NCI-H1436 (cell line): Measurements from ENCODE around the gene SSR1.

ENCODE experiments used
- DNase-seq: peaks from one replicate; lab custom pipeline; 2025; lab: John Stamatoyannopoulos, UW

SSR1 gene

GRCh38 chr6:7258231-7258763 lies 54.7 kb downstream of the SSR1 start:
- DNase-seq, result no peak

DNA sequence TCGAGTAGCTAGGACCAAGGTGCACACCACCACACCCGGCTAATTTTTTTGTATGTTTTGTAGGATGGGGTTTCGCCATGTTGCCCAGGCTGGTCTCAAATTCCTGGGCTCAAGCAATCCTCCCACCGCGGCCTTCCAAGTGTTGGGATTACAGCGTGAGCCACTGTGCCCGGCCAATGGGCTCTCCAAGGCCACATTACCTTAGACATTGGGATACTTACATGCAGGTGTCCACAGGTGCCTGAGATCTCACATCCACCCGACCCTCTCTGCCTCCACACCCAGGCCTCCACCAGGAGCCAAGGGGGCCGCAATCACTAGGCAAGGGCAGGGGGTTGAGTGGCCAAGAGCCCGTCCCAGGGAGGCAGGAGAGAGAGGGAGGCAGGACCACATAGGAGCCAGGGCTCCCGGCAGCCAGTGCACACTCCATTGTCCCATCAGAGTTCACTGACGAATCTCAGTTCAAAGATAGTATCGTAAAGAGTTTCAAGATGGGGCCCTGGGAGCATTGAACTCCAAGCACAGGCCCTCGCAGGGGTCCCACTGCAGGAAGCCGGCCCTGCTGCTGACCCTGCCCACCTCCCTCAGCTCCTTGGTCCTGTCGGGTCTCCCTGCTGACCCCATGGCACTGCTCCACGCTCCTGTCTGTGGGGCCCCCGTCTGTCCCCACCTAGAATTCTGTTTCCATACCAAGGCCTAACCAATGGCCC lies 55.3 kb downstream of the SSR1 start:
- DNase-seq, result no peak

DNA sequence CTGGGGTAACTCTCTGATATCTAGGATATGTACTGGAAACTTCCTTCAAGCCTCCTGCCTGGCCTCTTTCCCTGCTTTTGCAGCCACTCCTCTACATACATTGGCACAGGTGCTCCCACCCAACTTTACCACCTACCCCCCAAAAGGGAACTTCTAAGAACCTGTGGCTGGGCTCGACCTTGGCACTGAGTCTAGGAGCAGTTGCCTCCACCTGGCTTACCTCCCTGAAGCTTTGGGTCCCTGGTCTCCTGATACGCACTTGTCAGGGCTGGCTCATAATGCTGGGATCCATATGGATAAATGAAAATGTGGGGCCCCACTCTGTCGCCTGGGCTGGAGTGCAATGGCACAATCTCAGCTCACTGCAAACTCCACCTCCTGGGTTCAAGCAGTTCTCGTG lies 56.2 kb downstream of the SSR1 start:
- DNase-seq, result no peak

GRCh38 chr6:7255918-7256317 lies 57.1 kb downstream of the SSR1 start:
- DNase-seq, result no peak

- DNase-seq, result no peak
Measured at GRCh38 chr6:7254980-7255835, 57.8 kb downstream of the SSR1 start.

DNA sequence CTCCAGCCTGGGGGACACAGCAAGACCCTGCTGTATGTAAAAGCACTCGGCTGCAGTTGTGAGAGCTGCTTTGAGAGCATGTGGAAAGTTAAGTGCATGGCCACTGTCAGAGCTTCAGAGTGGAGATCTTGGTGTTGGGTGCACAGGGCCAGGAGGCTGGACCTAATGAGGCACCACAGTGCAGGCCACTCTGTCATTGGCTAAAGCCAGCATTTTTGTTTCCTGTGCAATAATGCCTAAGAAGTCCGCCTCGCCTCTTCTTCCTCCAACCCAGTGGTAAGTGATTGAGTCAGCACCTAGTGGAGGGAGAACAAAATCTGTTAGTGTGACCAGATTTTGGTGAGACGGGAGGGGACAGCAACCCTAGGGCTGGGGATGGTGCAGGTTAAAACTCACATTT lies 60.6 kb downstream of the SSR1 start:
- no peak for DNase-seq

DNA sequence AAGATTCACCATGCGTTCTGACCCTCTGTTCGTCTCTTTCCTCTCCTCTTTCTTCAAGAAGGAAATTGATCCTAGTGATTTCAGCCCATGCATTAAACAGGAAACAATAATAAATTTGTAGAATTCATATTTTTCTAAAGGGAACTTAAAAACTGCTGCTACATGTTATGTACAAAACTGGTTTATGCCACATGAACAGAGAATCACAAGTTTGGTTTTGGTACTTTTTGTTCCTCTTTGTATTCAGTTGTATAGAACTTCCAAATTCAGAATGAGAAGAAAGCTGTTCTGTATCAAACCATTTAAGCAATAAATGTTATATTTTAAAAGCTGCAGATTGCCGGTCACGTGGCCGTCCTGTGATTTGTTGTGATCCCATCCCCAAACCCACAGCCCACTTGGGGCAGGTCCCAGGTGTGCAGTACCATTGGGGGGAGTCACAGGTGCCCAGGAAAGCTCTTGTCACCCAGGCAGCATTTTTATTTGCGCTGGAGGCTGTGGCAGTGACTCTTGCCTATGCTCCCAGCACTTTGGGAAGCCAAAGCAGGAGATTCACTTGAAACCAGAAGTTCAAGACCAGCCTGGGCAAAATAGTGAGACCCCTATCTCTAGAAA lies 61.2 kb downstream of the SSR1 start:
- DNase-seq, result no peak

GRCh38 chr6:7250812-7251211 lies 62.2 kb downstream of the SSR1 start:
- DNase-seq, result no peak

DNA sequence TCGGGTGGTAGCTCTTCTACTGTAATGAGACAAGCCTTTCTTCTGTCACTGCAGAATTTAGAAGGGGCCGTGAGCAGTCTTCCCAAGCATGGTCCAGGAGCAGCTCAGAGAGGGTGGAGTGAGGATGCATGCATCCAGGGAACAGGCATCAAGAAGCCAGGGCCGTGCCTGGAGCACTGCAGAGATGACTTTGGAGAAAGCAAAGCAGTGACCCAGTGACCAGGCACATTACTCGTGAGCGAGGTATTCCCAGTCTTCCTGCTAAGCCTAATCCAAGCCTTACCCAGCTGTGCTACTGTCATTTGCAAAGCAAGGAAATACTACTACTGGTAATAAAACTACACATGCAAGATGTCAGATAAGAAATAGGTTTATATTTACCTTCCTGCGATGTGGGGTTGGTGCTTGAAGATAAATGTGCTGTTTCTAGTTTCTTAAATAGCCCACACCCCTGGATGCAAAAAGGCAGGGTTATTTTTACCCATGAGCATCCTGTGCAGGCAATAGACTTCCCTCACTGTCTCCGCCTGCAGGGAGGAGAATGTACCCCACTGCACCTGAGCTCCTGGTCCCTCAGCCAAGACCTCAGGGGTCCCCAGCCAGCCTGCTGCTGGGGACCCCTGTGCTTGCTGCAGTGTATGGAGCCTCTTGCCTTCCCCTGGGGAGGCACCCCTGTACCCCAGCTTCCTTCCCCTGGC lies 62.9 kb downstream of the SSR1 start:
- DNase-seq, result no peak

GRCh38 chr6:7249391-7249790 lies 63.6 kb downstream of the SSR1 start:
- no peak for DNase-seq

DNA sequence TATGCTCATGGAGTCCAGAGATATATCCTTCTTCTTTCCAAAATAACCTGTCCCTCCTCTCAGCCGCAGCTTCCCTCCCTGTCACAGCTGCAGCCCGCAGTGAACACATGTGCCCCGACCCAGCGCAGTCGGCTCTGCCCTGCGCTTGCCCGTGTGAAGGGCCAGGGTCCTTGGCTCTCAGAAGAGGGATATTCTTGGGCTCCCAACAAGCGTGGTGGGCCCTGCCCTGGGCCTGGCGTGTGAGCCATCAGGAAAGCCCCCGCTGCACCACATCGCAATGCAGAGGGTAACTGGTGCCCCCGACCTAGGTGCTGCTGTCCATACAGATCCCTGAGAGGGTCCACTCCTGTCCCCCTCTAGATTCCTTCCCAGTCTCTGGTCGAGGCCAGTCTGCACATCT lies 65.2 kb downstream of the SSR1 start:
- no peak for DNase-seq

- DNase-seq, result no peak
Measured at GRCh38 chr6:7247179-7247456, 65.9 kb downstream of the SSR1 start.

DNA sequence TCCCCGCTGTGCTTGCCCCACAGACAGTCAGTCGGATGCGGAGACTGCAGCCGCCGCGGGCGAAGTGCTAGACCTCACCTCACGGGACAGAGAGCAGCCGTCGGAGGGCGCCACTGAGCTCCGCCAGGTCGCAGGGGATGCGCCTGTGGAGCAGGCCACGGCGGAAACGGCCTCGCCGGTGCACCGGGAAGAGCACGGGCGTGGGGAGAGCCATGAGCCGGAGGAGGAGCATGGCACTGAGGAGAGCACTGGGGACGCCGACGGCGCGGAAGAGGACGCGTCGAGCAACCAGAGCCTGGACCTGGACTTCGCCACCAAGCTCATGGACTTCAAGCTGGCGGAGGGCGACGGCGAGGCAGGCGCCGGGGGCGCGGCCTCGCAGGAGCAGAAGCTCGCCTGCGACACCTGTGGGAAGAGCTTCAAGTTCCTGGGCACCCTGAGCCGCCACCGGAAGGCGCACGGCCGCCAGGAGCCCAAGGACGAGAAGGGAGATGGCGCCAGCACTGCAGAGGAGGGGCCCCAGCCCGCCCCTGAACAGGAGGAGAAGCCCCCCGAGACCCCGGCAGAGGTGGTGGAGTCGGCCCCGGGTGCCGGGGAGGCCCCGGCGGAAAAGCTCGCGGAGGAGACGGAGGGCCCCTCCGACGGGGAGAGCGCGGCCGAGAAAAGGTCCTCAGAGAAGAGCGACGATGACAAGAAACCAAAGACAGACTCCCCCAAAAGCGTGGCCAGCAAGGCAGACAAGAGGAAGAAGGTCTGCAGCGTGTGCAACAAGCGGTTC lies 66.4 kb downstream of the SSR1 start:
- no peak for DNase-seq

DNA sequence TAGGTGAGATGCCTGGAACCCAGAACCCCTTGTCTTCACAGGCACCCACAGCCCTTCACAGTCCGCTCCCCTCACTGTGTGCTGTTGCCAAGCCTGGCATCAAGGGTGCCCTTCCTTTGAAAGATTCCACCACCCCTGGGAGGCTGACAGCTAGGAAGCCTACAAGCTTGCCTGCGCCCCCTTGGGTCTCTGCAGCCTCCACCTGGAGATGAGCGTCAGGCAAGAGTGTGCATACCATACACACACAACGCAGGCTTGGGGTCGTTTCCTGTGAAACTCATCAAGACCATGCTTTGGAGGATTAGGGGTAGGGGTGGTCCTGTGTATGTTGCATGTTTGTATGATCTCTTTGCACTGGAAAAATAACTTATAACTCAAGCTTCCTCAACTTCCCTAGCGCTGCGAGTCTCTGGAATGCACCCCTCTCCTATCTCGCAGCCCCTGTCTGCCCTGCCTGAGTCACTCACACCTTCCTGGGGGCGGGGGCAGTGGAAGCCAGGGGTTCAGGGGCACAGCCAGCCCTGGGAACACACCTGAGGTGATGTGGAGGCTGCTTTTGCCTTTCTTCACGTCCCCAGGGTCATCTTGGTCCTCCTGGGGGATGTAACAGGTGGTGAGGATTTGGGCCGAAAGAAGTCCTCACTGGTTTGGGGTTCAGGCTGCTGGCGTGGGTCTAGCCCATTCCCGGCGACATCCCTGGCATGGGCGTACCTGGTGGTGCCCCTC lies 67.2 kb downstream of the SSR1 start:
- DNase-seq, result no peak

GRCh38 chr6:7243179-7243981 lies 69.6 kb downstream of the SSR1 start:
- DNase-seq, result peak; percentile 59

GRCh38 chr6:7242835-7243178 lies 70.2 kb downstream of the SSR1 start:
- no peak for DNase-seq

DNA sequence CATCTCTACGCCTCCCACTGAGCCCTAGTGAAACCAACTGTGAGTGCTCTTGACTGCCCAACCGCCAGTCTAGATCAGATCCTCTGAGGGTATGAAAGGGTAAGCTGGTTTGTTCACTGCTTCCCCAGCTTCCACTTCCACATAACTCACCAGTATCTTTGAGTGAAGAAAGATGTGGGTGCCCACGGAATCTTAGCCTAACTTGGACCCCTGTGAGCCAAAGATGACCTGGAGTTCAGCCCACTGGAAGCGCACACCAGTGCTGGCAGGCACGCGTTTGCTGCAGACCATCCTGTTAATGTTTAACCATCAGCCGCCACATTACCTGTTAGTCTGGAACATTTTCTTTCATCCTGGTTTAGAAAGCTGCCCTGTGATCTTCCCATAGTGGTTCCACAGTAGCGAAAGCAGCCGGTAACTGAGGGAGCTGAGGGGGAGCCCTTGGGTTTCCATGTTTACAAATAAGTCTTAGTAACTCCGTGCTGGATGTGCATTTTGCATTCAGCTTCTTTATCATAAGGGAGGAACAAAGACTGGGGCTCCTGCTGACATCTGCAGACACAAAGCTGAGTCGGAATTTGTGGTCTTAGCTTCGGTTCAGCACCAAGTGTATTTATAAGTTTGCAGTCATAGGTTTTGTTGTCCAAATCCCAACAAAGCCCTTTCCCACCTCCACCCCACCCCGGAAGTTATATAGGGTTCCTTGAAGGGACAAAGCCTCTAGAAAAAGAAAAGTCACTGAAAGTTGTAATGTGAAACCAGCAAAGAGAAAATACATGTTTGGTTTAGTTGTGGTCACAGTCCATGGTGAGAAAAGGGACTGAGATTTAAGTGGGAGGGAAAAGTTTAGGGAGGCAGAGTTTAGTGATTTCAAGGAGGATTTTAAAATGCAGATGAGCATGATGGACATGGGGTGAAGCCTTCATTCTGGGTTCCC lies 71.0 kb downstream of the SSR1 start:
- no peak for DNase-seq

DNA sequence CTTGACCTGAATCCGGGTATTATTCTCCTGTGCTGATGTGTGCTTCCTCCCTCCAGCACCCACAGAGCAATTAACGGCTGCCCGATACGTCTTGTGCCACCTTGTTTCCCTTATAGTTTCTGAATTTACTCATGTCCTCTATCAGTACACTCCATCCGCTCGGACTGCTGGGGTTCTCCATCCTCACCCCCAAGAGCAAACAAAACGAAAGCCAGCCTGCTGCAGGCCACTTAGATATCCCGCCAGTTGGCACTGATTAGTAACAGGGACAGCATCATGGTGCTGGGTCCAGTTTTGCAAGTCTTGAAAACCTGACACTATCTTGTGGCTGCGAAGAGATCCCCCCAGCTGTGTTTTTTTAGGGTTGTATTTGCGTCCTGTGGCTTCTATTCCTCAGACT lies 71.8 kb downstream of the SSR1 start:
- DNase-seq, result no peak

GRCh38 chr6:7240351-7240750 lies 72.6 kb downstream of the SSR1 start:
- no peak for DNase-seq
